ENCODE data around the gene BEND7. TPM values are rescaled to one million over a fixed set of nuclear protein-coding genes. Genes with fewer than 3 reads are reported as not detected.

BEND7 gene
- total and polyA plus RNA-seq, 2 of the 4 experiments (the other 2 are of a cell fraction), result 2.3 to 3.5 TPM

GRCh38 chr10:13439313-13440184, 89.3 kb downstream of the BEND7 start (continued):
- no peak for TF ChIP-seq MXI1 (IDR thresholded peaks at IDR 0.05; ENCODE audit: borderline replicate concordance, low read depth, low read length)

- WGBS, 2 experiments (ENCODE audit: extremely low coverage in 2 of 2, insufficient read length in 1 of 2), result 50% methylated on average over 16 of the region's 16 CpGs; no CpG with 5 or more reads in 1 of the 2 experiments
- no peaks in the 10 kb centered on the region for H3K9me3 ChIP-seq (ENCODE audit: control insufficient read depth, insufficient read depth, low read length)
- no peaks in the 10 kb centered on the region for H3K9me1 ChIP-seq (ENCODE audit: insufficient read depth, low read length)
- no peak overlapping the region for H2BK120ac ChIP-seq (ENCODE audit: low read depth, low read length)
- POLR2A ChIA-PET (ENCODE audit: unreplicated experiment), result no interaction called here
- no peak overlapping the region for H3K27ac ChIP-seq (ENCODE audit: insufficient read depth, low read length)
- H3K4me3 ChIP-seq (ENCODE audit: insufficient read depth, low read depth, low read length), result no peak overlapping the region
- no peak overlapping the region for H2BK15ac ChIP-seq (ENCODE audit: low read depth, low read length)
- intact Hi-C loops (cut with micrococcal nuclease) (no loop called here), in situ Hi-C loops (cut with MboI; ENCODE audit: low sequenced_read_pairs) (no loop called here), dilution Hi-C loops (cut with HindIII; ENCODE audit: low sequenced_read_pairs, unreplicated experiment) (no loop called here)
- H3K79me1 ChIP-seq (ENCODE audit: low read depth in 1 of 2, low read length in 2 of 2), result no peaks in the 10 kb centered on the region
- no peak overlapping the region for H4K5ac ChIP-seq (ENCODE audit: low read depth, low read length)
- H3K27me3 ChIP-seq (ENCODE audit: control insufficient read depth, insufficient read depth, low read length), result peaks cover 34% of the 10 kb centered on the region
- H2BK20ac ChIP-seq (ENCODE audit: low read depth, low read length), result no peak overlapping the region
- CTCF ChIA-PET, result interaction anchor here (1.0 kb wide), 1 partner anchor 65 kb away, joined by 3 read pairs; no protein-coding TSS in a partner anchor
- no peak overlapping the region for H2AK5ac ChIP-seq (ENCODE audit: low read depth, low read length)
- H4K91ac ChIP-seq (ENCODE audit: insufficient read depth, low read depth, low read length), result no peak overlapping the region
- no peak overlapping the region for H2AFZ ChIP-seq (replicated peaks; ENCODE audit: low read length, poor library complexity)
- H3K36me3 ChIP-seq (ENCODE audit: control insufficient read depth, insufficient read depth, low read length), result no peaks in the 10 kb centered on the region
- no peak overlapping the region for H3K18ac ChIP-seq (ENCODE audit: low read depth, low read length)
- no TSS peak for BruUV-seq (replicated peaks)
- peaks cover 2% of the 10 kb centered on the region; the same call in 1 of the 2 replicates for H3K4me1 ChIP-seq (ENCODE audit: control insufficient read depth, insufficient read depth, low read length)
- H4K8ac ChIP-seq (ENCODE audit: low read depth in 2 of 2, low read length in 2 of 2), result no peak overlapping the region
- no peak overlapping the region for H2AK9ac ChIP-seq (replicated peaks; ENCODE audit: low read depth, low read length, poor library complexity)
- no peak overlapping the region for H3K23ac ChIP-seq (ENCODE audit: low read depth, low read length)
- no peaks in the 10 kb centered on the region for H4K20me1 ChIP-seq (ENCODE audit: insufficient read depth, low read length)
- no peak overlapping the region for H3K9ac ChIP-seq (ENCODE audit: low read depth, low read length)
- no peak for DNase-seq
- no peak overlapping the region for H2BK5ac ChIP-seq (ENCODE audit: low read depth, low read length, poor library complexity, severe bottlenecking)
- no peak overlapping the region for H3K4ac ChIP-seq (ENCODE audit: low read depth, low read length)
- H3K4me2 ChIP-seq (ENCODE audit: low read depth, low read length), result no peak overlapping the region
- no peak overlapping the region for H3K56ac ChIP-seq (ENCODE audit: extremely low read depth, insufficient read depth, low read length)
- ATAC-seq (ENCODE audit: low read depth), result no peak
- no peak overlapping the region for H3K14ac ChIP-seq (replicated peaks; ENCODE audit: low read depth, low read length)
- TF ChIP-seq RAD21 (IDR thresholded peaks at IDR 0.05; ENCODE audit: low read length) (no peak), MAZ (IDR thresholded peaks at IDR 0.05; ENCODE audit: borderline replicate concordance, low read depth, low read length) (no peak), USF2 (IDR thresholded peaks at IDR 0.05; ENCODE audit: low read depth, low read length) (no peak), SMC3 (IDR thresholded peaks at IDR 0.05; ENCODE audit: low read depth, low read length) (no peak), RFX5 (IDR thresholded peaks at IDR 0.05; ENCODE audit: low read depth, low read length) (no peak), ELK1 (IDR thresholded peaks at IDR 0.05; ENCODE audit: borderline replicate concordance, low read depth, low read length) (no peak), FOS (IDR thresholded peaks at IDR 0.05; ENCODE audit: low read depth, low read length) (no peak), CHD1 (IDR thresholded peaks at IDR 0.05; ENCODE audit: low read depth, low read length) (no peak), CEBPB (IDR thresholded peaks at IDR 0.05; ENCODE audit: low read depth, low read length) (no peak), MAFK (IDR thresholded peaks at IDR 0.05; ENCODE audit: low read depth, low read length) (no peak)
- TF ChIP-seq, protein P1, sequence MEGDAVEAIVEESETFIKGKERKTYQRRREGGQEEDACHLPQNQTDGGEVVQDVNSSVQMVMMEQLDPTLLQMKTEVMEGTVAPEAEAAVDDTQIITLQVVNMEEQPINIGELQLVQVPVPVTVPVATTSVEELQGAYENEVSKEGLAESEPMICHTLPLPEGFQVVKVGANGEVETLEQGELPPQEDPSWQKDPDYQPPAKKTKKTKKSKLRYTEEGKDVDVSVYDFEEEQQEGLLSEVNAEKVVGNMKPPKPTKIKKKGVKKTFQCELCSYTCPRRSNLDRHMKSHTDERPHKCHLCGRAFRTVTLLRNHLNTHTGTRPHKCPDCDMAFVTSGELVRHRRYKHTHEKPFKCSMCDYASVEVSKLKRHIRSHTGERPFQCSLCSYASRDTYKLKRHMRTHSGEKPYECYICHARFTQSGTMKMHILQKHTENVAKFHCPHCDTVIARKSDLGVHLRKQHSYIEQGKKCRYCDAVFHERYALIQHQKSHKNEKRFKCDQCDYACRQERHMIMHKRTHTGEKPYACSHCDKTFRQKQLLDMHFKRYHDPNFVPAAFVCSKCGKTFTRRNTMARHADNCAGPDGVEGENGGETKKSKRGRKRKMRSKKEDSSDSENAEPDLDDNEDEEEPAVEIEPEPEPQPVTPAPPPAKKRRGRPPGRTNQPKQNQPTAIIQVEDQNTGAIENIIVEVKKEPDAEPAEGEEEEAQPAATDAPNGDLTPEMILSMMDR (conservative IDR thresholded peaks at IDR 0.05; ENCODE audit: low read depth, low read length), result no peak
Measured at GRCh38 chr10:13437026-13437555, 91.7 kb downstream of the BEND7 start.

Measured in IMR-90 (cell line).